A204.1 (cell line): ENCODE data around the gene ACTR8.
"Not testable (repeated sequence)": the region's sequence is repeated elsewhere in the genome, so short reads cannot be mapped to it uniquely, and the experiment has no call there.

Experiments used
- FAIRE-seq: peaks from 2 replicates; lab custom pipeline; 2012; peaks lifted over from hg19 to GRCh38; lab: Jason Lieb, UNC

Gene ACTR8, protein sequence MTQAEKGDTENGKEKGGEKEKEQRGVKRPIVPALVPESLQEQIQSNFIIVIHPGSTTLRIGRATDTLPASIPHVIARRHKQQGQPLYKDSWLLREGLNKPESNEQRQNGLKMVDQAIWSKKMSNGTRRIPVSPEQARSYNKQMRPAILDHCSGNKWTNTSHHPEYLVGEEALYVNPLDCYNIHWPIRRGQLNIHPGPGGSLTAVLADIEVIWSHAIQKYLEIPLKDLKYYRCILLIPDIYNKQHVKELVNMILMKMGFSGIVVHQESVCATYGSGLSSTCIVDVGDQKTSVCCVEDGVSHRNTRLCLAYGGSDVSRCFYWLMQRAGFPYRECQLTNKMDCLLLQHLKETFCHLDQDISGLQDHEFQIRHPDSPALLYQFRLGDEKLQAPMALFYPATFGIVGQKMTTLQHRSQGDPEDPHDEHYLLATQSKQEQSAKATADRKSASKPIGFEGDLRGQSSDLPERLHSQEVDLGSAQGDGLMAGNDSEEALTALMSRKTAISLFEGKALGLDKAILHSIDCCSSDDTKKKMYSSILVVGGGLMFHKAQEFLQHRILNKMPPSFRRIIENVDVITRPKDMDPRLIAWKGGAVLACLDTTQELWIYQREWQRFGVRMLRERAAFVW

DNA sequence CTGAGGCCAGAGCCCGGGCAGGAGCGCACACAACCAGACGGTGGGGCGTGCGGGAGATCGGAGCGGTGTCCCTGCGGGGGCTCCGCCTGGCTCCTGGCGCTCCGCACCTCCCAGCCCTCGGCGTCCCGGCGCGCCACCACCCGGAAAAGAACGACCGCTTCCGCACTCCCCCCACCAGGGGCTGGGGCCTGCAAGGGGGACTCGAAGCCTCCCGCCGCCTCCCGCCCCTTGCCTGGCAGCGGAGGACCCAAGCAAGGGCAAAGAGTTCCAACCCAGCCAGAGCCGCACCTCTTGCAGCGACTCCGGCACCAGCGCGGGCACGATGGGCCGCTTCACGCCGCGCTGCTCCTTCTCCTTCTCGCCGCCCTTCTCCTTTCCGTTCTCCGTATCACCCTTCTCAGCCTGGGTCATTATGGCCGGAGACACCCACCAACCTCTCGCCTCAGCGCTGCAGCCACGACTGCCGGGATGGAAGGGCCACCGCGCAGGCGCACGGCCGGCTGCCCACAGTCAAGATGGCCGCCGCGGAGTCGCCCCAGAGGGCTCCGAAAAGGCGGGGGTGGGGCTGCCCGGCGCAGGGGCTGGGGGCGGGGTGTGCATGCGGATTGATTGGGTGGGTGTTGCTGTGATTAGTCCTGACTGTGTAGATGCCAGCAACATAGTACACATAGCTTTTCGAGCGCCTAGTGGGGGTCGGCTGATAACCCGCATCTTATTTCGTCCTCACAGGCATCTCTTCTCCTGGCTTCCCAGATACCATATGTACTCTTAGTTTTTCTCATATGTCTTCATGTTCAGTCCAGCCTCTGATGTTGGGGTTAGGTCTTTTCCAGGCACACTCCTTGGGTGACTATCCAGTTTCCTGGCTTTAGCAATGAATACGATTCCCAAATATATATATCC, at the start of gene ACTR8:
TSS of gene ACTR8 (minus strand) at position 462 of the 903 bp plus-strand sequence. CDS start at position 411, 51 bp downstream.
- no peak for FAIRE-seq

DNA sequence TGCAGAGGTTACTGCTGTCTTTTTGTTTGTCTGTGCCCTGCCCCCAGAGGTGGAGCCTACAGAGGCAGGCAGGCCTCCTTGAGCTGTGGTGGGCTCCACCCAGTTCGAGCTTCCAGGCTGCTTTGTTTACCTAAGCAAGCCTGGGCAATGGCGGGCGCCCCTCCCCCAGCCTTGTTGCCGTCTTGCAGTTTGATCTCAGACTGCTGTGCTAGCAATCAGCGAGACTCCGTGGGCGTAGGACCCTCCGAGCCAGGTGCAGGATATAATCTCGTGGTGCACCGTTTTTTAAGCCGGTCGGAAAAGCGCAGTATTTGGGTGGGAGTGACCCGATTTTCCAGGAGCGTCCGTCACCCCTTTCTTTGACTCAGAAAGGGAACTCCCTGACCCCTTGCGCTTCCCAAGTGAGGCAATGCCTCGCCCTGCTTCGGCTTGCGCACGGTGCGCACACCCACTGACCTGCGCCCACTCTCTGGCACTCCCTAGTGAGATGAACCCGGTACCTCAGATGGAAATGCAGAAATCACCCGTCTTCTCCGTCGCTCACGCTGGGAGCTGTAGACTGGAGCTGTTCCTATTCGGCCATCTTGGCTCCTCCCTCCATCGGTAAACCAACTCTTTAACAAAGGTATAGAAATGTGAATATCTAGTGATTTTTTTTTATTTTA, 45.4 kb upstream of the ACTR8 start:
- not testable (repeated sequence) for FAIRE-seq

DNA sequence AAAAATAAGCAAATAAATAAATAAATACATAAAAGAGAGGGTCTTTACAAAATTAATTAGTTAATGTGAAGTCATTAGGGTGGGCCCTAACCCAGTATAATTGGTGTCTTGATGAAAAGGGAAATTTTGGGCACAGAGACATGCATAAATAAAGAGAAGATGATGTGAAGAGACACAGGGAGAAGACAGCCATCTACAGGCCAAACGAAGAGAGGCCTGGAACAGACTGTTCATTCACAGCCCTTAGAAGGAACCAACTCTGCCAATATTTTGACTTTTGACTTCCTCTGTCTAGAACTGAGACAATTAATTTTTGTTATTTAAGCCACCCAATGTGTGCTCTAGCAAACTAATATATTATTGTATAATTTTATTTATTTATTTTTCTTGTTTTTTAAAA, 39.3 kb upstream of the ACTR8 start:
- peak; percentile 30 for FAIRE-seq

DNA sequence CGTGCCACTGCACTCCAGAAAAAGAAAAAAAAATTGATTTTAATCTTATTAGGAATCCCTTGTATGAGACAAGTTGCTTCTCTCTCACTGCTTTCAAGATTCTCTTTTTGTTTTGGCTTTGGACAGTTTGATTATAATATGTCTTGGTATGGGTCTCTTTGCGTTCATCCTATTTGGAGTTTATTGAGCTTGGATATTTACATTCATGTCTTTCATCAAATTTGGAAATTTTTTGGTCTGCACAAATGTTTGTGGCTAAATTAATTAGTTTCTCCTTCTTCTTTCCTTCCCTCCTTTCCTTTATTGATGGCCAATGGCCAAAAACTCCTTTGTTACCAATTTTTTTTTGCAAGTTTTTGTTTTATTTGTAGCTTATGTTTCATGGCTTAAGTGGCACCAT, 37.8 kb upstream of the ACTR8 start:
- FAIRE-seq, result no peak

DNA sequence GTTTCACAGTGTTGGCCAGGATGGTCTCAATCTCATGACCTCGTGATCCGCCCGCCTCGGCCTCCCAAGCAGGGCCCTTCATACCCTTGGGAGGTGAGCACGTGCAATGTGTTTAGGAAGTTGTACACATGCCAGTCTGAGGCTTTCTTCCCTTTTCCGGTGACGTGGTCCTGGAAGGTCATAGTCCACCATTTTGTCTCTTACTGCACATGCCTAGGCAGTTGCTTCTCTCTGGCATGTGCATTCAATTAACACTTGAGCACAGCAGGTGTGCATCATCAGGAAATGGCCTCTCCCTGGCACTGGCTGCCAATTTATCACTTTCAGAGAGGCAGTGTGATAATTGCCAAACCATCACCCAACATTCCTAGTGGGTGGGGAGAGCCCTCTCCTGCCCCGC, 31.4 kb upstream of the ACTR8 start:
- no peak for FAIRE-seq

DNA sequence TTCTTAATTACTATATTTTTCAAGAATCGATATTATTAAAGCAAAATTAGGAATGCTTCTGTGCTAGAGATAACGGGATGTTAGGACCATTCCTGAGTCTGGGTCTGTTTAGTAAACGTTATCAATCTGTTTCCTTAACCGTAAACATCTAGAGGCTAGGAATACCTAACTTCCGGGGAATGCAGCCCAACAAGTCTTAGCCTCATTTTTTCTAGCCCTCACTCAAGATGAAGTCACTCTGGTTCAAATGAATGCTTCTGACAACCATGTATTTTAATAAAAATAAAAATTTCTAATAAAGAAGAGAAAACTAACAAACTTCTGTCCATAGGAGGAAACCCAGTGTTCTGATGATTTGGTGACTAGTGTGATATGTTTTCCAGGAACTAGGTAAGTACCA, 20.8 kb upstream of the ACTR8 start:
- no peak for FAIRE-seq

DNA sequence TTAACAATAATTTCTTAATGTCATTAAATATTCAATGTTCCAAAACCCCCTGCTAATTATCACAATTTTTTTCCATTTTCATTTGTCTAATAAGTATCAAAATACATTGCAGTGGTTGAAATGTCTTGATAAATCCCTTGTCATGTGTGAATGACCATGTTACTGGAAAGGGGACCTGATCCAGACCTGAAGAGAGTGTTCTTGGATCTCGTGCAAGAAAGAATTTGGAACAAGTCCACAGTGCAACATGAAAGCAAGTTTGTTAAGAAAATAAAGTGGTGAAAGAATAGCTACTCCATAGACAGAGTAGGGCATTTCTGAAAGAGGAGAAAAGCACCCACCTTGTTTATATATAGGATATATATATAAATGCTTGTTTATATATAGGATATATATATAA, 20.1 kb upstream of the ACTR8 start:
- FAIRE-seq, result no peak

DNA sequence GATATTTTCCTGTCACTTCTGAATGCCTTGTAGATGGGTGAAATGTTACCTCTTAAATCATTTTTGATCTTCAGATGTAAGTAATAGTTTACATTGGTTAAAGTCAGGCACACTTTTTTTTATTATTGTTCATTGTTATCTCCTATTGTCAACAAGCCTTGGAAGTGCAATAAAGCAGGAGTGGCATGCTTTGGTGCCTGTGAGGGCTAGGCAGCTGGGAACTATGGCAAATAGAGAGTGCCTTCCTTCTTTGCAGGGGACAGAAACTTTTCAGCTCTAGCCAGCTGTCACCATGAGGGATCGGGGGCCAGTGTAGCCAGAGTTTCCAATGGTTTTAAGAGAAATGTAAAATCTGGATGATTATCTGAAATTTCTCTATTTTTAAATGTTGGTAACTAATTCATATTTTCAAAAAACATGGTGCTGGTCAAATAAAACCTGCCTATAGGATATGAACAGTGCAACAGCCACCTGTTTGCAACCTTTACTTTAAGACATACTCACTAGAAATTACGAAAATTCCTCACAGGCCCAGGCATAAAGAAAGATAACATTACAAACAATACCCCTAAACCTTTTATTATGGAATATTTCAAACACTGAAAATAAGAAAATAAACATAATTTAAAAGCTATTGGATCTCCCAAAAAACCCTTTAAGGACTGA, 18.8 kb upstream of the ACTR8 start:
- FAIRE-seq, result no peak

DNA sequence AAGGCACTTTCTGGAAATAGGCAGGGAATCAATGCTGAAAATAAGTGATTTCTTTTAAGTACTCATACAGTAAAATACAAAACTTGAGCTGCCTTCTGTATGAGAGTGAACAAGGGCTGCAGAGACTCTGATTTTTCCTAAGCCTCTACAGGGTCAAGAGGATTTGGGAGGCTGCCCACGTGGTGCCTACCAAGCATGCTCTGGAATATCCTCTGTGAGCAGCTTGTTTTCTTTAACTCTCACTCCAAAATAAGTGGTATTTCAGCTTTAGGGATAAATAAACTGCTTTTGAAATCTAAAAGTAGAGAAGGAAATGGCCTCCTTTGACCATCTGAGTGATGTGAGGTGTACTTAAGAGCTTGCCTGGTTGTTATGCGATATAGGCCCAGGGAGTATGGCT, 17.8 kb upstream of the ACTR8 start:
- no peak for FAIRE-seq

DNA sequence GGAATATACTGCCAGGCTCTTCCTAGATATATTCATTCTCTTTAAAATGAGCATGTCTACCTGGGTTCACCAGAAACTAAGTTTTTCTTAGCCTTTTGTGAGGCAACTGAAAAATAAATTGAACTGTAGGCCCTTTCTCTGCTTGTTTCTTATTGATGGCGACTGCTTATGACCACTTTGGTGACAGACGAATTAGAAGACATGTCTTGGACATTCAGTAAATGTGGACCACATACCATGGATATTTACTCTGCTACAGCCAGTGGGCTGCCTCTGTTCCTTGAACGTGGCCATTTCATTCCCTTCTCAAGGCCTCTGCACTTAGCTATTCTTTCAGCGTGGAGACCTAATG, 10.3 kb upstream of the ACTR8 start:
- FAIRE-seq, result no peak

DNA sequence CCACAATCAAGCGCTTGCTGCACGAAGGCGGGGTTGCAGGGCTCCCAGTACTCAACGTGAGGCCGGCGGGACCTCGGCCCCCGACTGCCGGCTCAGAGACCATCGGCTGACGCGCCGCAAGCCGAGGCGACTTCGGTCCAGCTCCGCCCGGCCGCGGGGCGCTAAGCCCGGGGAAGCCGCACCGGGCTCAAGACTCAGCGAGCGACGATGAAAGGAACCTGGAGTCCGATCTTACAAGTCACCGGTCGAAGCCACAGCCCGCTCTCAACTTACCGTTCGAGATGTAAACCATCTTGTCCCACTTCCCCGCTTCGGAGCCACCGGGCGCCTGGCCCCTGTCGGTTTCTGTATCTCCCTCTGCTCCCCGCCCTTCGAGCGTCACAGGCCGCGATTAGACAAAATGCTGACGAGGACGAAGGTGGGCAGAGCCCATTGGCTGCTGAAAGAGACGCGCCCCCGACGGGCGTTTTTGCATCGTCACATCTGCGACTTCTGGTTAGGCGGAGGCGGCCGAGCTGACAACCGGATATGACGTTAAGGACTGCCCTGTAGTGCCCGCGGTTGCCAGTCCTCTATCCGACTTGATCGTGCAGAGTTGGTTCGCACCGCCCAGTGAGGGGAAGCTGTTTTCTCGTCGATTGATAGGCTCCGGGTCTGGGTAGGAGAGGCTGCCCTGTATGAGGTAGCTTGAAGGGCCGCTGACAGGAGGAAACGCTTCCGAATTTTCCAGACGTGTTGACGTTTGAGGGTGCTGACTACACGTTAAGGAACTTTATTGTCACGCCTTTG, 9.7 kb upstream of the ACTR8 start, which contains the start of gene SELENOK:
TSS of gene SELENOK (minus strand) at position 363 of the 789 bp plus-strand sequence.
- FAIRE-seq, result peak; percentile 99

DNA sequence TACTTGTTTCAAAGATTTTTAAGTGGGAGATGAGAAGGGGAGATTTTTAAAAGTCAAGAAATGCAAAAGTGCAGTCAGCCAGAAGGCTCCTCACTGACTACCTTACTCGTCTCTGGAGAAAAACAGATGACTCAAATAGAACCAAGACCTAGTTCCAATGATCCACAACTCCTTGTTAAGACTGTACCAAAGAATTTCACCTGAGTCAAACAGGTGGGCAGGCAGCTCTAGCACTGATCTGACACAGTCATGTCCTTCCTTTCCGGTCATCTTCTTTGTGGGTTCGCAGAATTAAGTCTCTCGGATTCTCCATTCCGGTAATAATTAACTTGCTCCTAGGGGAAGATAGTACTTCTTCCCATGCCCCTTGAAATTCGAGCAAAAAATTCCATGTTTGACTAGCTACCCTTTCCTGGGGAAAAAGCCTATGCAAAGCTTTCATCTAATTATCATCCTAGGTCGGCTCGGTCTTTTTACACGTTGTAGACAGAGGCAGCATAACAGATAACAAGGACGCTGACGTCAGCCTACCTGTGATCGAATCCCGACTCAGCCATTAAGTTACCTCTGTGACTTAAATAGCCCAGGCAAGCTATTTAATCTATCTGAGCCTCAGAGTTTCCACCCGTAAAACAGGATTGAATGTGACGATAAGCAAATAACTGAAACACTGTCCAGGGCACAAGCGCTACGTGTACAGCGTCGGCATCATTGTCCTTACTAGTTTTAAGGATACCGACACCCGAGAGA, 8.9 kb upstream of the ACTR8 start:
- FAIRE-seq, result no peak

DNA sequence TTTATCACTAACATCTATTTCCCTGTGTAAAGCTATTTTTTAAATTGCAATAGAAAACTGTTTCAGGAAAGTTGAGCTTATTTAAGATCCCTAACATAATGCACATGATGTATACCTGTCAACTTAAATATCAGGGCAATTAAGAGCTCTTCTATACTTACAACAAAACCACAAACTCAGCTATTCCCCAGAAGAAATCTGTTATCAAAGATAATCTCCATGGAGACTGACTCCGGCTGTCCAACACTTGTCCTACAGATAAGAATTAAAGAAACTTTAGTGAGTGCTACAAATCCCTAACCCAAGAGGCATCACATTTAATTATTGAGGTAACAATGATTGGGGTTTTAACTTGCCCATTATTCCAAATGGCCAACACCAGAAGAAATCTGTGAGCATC, 6.3 kb upstream of the ACTR8 start:
- no peak for FAIRE-seq

DNA sequence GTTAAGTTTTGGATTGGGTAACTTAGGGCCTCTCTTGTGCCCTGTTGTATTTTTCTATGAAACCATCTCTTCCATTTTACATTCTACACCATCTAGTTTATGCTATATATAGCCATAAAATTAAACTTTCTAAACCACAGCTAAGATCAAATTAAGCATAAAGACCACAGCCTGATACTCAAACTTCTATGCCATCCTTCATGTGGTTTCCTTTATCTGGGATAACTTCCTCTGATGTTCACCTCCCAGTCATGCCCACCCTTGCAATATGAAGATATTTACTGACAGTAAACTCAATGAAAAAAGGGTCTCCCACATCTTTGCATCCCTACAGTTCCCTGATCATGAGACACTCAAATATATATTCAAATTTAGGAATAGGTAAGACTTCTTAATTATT, 5.5 kb upstream of the ACTR8 start:
- FAIRE-seq, result no peak

DNA sequence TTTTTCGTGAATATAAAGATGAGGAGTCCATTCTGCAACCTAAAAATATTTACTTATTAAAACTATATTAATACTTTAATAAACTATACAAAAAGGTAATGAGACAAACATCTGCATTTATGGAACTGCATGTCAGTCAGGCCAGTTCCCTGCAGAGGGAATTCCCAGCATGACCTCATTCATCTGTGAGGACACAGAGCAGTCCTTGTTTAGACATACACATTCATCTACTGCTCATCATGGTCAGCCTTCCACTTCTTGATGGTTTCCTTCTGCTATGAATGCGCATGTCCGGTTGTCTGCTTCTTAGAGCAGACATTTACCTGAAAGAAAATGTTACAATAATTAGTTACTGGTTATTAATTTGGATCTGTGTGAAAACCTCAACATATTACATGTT, 3.3 kb upstream of the ACTR8 start:
- FAIRE-seq, result no peak

DNA sequence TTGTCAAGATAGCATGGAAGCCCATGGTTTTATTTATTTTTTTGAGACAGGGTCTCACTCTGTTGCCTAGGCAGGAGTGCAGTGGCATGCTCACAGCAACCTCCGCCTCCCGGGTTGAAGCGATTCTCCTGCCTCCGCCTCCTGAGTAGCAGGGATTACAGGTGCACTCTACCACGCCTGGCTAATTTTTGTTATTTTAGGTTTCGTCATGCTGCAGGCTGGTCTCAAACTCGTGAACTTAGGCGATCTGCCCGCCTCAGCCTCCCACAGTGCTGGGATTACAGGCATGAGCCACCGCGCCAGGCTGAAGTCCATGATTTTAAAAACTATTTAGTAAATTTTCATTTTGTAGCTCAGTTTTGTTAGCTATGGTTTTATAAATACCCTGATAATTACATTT, 2.7 kb upstream of the ACTR8 start:
- no peak for FAIRE-seq

DNA sequence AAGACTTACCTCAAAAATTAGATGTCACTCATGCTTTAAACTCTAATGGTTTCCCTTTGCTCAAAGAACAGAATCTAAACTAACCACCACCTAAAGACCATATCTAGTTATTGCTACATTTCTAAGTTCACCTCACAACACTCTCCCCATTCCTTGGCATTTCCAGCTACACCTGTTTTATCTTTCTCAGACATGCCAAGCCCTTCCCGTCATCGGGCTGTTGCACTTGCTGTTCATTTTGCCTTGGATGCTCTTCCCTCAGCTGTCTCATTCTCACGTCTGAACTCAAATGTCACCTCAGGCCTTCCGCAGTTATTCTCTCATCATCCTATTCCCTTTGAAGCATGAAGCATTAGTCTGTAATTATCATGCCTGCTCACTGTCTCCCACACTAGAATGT, 1.1 kb upstream of the ACTR8 start:
- no peak for FAIRE-seq

DNA sequence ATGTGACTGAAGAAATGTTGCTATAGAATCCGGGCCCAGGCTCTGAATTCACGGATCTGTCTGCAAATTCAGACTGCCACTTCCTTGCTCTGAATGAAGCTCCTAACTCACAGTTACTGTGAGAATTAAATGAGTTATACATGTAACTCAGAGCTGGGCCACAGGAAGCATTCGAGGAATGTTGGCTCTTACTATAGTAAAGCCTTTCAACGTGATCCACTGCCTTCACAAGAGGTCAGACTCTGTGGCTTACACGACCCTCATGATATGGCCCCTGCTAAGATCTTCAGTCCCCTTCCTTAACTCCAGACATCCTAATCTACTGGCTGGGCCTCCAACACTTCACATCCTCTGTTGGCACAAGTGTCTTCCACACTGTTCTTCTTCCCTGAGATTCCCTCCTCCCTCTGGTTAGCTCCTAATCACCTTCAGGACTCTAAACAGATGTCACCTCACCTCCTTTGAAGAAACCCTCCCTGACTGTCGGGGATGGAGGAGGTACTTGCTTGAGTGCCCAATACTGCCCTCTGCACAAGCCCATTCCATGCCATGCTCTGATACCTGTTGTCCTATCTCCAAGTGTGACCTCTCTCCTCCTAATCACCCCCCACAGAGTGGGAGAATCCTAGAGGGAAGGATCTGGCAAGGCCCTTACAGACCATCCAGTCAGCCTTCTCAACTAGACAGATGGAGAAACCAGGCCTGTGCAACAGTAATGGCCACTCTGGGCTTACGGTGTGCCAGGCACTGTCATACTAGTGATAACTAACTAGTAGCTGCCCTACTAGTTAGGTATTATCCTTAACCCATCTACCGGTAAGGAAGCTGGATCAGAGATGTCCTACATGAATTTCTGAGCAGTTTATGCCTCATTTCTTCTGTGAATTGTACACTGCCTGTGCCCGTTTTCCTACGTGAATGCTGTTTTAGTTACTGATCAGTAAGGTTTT, 1.3 kb downstream of the ACTR8 start:
- FAIRE-seq, result no peak
